Fibroblast of lung (primary cell): ENCODE results near the gene TAF1C.

Experiments used
- EZH2 ChIP-seq: IDR thresholded peaks from 2 replicates; pipeline ENCODE4 v1.5.1; 2012; ENCODE audit warnings: low read length, control low read depth, mild to moderate bottlenecking; ENCODE audit errors: missing control alignments
- TF ChIP-seq, protein P1 (sequence below), 2 donors: IDR thresholded peaks in 1 of 2; conservative IDR thresholded peaks in 1 of 2; 1 replicate in 1 of 2; 2 replicates in 1 of 2; pipeline ENCODE4 v1.5.1; 2011 to 2012; ENCODE audit warnings: low read length in 2 of 2, control low read depth in 1 of 2, inconsistent platforms in 1 of 2, low read depth in 1 of 2, mild to moderate bottlenecking in 1 of 2

DNA sequence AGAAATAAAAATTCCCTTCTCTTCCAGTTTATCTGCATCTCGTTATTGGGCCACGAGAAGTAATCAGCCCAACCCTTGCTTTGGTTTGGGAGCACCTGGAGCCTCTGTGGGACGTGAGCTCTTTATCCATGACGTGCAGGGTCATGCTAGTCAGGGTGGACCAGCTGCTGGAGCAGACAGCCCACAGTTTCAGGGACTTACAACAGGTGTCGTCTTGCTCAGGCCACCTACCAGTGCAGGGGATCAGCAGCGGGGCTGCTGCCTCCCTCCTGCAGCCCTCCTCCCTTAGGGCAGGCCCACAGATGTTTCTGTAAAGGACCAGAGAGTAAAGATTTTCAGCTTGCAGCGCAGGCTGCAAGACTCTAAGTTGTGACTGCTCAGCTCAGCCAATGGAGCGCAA lies 21.0 kb upstream of the TAF1C start:
- TF ChIP-seq, protein P1, sequence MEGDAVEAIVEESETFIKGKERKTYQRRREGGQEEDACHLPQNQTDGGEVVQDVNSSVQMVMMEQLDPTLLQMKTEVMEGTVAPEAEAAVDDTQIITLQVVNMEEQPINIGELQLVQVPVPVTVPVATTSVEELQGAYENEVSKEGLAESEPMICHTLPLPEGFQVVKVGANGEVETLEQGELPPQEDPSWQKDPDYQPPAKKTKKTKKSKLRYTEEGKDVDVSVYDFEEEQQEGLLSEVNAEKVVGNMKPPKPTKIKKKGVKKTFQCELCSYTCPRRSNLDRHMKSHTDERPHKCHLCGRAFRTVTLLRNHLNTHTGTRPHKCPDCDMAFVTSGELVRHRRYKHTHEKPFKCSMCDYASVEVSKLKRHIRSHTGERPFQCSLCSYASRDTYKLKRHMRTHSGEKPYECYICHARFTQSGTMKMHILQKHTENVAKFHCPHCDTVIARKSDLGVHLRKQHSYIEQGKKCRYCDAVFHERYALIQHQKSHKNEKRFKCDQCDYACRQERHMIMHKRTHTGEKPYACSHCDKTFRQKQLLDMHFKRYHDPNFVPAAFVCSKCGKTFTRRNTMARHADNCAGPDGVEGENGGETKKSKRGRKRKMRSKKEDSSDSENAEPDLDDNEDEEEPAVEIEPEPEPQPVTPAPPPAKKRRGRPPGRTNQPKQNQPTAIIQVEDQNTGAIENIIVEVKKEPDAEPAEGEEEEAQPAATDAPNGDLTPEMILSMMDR (conservative IDR thresholded peaks at IDR 0.05 in 1 of 2, IDR thresholded peaks at IDR 0.05 in 1 of 2; ENCODE audit: low read depth in 1 of 2, low read length in 2 of 2) = no peak
- TF ChIP-seq EZH2 = no peak
